Measurements from ENCODE around the gene SLC12A8. TPM values are rescaled to one million over a fixed set of nuclear protein-coding genes. Genes with fewer than 3 reads are reported as not detected.
"Not testable (repeated sequence)": the region's sequence is repeated elsewhere in the genome, so short reads cannot be mapped to it uniquely, and the experiment has no call there.

Gene SLC12A8
- total RNA-seq, 1 experiment from 2014 or later, result 248 TPM

DNA sequence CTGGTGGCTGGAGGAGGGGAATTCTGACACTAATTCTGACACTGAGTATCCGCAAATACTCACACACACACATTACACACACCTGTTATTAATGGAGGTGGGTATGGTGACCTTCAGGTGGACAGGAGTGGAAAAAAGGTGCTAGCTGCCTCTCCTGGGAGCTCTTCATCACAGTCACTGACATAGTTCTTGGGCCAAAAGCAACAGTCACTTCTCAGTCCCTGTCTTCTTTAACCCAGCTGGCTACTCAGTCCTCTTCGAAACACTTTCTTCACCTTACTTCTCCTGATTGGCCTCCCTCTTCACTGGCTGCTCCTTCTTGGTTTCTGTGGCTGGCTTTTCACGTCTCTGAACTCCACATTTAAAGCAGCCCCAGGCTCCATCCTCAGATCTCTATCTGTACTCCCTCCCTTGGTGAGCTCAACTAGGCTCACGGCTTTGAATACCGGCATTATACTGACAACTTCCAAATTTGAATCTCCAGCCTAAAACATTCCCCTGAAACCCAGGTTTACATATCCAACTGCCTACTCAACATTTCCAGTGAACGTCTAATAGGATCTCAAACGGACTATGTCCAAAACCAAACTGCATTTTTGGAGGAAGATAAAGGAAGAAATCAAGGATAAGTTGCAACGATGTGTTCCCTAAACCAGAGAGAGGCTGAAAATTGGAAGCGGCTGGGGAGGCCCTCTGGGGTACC is 103.6 kb downstream of the SLC12A8 start:
- in situ Hi-C loops (cut with HindIII; ENCODE audit: low pct_unique_long_range_greater_than_20kb, low sequenced_read_pairs), result no loop called here
- peak; percentile 39 for DNase-seq (ENCODE audit: low read depth)

DNA sequence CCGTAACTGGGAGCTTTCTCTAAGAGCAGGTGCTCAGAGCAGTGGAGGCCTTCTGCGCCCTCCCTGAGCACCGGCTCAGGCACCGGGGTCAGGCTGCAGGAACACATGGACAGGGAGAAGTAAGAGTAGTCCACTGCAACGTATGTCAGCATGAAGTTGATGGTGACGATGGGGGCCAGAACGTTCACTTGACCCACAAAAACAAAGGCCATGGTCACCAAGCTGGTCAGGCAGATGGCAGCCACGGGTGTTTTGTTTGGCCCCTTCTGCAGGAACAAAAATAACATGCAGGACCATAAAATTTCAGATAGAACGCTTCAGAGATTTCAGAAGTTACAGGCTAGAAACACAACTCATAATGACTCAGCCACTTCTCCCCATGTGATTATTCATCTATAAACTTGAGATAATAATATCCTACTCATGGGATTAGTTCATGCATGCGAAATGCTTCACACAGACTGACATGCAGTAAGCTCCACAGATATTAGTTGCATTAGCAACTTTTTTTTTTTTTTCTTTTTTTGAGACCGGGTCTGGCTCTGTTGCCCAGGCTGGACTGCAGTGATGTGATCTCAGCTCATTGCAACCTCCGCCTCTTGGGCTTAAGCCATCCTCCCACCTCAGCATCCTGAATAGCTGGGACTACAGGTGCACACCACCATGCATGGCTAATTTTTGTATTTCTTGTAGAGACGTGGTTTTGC is 104.5 kb downstream of the SLC12A8 start:
- in situ Hi-C loops (cut with HindIII; ENCODE audit: low pct_unique_long_range_greater_than_20kb, low sequenced_read_pairs), result no loop called here
- peak; percentile 96 for DNase-seq (ENCODE audit: low read depth)

DNA sequence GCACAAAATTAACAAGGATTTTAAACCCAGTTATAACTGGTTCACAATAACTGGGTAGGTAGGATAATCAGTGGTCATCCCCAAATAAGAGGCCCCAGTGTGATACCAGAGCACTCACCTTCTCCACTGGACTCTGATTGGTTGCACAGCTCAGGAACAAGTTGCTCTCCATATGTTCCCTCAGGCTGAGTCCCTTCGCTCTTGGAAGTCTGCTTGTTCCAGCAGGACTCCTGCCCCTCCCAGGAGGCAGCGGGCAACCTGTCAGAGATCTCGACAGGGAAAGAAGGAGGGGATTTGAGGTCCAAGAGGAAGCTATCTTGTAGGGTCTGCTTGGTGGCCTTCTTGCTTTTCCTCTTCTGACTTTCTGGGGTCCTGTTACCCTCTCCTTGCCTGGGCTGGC is 105.2 kb downstream of the SLC12A8 start:
- in situ Hi-C loops (cut with HindIII; ENCODE audit: low pct_unique_long_range_greater_than_20kb, low sequenced_read_pairs), result no loop called here
- no peak for DNase-seq (ENCODE audit: low read depth)

DNA sequence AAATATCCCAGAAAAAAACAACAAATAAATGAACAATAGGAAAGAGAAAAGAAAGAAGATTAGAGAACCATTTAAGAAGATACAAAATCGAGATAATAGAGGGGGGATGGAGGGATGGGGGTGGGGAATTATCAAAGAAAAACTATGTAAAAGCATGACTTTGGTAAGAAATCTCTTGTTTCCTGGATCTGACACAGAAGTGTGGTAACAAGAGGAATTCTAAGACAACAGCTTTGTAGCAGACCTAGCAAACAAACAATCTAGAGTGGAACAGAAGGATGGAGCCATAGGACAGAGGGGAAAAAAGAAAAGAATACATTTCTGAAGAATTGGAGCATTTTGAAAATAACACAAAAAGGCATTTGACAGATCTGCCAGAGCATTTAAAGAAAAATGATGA is 107.4 kb downstream of the SLC12A8 start:
- no peak for DNase-seq (ENCODE audit: low read depth)
- in situ Hi-C loops (cut with HindIII; ENCODE audit: low pct_unique_long_range_greater_than_20kb, low sequenced_read_pairs), result no loop called here

DNA sequence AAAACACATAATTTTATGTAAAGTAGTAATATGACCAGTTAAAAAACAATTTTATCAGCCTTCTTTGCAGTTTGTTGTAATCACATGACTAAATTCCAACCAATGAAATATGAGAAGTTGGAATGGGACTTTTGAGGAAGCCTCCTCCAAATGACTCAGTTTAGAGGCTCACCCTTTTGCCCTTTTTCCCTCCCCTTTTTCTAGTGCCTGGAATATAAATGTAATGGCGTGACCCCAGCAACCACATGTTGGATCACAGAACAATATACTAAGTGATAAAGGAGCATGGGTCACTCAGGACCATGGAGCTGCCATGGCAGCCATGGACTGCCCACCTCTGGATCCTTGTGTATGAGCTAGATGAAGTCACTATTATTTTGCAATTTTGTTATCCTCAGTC is 107.9 kb downstream of the SLC12A8 start:
- DNase-seq (ENCODE audit: low read depth), result peak; percentile 51
- in situ Hi-C loops (cut with HindIII; ENCODE audit: low pct_unique_long_range_greater_than_20kb, low sequenced_read_pairs), result no loop called here

DNA sequence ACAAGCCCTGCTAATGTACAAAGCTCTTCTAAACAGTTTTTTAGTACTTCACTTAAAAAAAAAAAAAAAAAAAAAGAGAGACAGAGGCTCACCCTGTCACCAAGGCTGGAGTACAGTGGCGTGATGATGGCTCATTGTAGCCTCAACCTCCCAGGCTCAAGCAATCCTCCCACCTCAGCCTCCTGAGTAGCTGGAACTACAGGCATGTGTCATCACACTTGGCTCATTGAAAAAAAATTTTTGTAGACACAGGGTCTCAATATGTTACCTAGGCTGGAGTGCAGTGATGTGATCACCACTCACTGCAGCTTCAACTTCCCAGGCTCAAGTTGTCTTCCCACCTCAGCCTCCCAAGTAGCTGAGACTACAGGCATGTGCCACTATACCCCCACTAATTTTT is 109.1 kb downstream of the SLC12A8 start:
- in situ Hi-C loops (cut with HindIII; ENCODE audit: low pct_unique_long_range_greater_than_20kb, low sequenced_read_pairs), result no loop called here
- DNase-seq (ENCODE audit: low read depth), result no peak

DNA sequence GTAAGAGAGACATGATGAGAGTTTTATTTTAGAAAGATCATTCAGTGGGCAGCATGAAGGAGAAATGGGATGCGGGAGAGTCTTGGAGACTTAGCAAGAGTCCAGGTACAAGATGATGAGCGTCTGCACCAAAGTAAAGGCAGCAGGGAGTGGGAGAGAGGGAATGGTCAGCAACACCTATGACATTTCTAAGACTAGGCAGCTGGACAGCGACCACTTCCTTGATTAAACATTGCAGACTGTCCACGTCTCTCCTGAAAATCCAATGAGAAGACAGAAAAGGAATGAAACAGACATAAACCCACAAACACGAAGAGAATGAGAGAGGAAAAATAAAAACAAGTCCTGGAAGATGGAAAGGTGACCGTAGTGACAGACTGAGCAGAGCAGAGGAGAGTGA is 110.1 kb downstream of the SLC12A8 start:
- DNase-seq (ENCODE audit: low read depth), result no peak
- in situ Hi-C loops (cut with HindIII; ENCODE audit: low pct_unique_long_range_greater_than_20kb, low sequenced_read_pairs), result no loop called here

DNA sequence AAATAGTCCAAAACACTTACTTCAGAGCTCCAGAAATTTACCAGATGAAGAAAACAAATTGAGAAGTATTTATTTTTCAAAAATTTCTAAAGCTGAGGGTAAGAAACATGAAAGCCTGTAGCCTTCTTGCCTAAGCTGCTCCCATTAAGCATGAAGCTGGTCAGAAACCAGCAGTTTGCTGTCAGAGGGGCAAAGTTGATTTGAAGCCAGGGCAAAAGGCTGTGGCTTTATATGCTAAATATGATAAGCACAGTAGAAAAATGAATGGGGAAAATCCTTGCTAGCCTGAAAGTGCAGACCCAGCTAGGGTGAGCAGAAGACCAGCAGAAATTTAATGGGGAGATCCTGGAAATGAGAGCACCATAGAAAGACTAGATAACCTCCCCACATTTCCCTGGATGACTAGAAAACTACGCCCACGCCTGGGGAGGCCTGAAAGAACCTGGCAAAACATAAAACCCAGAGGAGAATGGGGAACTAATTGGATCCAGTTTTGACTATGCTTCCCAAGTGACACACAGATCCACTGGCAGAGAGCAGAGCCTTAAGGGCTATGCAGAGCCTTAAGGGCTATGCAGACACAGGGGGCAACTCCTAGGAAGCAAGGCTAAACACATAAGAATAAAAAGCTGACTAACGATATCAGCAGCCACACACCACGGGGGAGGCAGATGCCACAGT is 113.8 kb downstream of the SLC12A8 start:
- in situ Hi-C loops (cut with HindIII; ENCODE audit: low pct_unique_long_range_greater_than_20kb, low sequenced_read_pairs), result no loop called here
- DNase-seq (ENCODE audit: low read depth), result no peak

DNA sequence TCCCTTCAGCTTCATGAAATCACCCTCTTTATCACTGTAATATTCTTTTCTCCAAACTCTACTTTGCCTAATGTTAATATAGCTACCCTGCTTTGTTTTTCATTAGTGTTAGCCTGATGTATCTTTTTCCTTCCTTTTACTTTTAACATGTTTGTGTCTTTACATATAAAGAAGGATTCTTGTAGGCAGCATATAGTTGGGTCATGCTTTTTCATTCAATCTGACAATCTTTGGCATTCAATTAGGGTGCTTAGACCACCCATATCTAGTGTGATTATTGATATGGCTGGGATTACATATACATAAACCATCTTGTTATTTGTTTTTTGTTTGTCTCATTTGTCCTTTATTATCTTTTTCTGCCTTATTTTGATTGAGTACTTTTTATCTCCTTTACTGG is 121.9 kb downstream of the SLC12A8 start:
- in situ Hi-C loops (cut with HindIII; ENCODE audit: low pct_unique_long_range_greater_than_20kb, low sequenced_read_pairs), result no loop called here
- no peak for DNase-seq (ENCODE audit: low read depth)

DNA sequence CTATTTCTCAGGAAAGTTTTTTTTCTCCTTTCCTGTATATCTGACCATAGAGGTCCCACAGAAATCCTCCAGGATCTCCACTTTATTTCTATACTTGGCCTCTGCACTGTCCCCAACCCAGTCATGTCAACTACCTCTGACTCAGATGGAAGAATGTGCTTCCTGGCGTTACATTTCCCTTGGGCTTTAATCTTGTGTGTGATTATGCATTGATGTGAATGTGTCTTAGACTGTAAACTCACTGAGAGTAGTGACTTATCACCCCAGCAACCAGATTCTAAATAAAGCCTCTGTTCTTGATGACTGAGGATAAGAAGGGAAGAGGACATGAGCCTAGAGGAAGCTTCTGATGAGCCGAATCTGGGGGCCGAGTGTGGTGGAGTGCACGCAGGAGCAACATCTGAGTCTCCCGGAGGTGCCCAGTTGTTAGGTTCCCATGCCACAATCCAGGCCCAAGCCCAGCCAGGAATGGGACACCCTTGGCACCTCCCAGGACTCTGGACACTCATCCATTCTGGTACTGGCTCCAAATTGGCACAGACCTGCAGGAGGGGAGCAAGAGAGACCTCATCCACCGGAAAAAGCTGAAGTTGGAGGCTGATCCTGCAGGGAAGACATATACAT is 124.7 kb downstream of the SLC12A8 start:
- in situ Hi-C loops (cut with HindIII; ENCODE audit: low pct_unique_long_range_greater_than_20kb, low sequenced_read_pairs), result no loop called here
- no peak for DNase-seq (ENCODE audit: low read depth)

DNA sequence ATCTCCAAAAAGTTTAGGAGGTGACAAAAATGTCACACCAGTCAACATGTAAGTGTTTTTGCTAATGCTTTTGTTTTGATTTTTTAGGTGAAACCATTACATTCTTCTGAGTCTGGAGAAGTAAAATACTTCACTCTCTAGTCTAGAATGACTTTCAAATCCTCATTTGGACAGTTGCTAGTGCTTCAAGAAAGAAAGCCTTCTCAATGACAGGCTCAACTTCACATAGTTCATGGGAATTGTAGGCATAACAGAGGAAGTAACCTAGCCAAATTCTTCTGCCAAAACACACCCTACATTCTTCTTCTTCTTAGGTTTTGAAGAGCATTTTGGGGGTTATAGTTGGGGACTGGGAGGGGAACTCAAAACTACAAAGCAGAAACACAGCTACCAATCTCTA is 127.4 kb downstream of the SLC12A8 start:
- in situ Hi-C loops (cut with HindIII; ENCODE audit: low pct_unique_long_range_greater_than_20kb, low sequenced_read_pairs), result no loop called here
- no peak for DNase-seq (ENCODE audit: low read depth)

DNA sequence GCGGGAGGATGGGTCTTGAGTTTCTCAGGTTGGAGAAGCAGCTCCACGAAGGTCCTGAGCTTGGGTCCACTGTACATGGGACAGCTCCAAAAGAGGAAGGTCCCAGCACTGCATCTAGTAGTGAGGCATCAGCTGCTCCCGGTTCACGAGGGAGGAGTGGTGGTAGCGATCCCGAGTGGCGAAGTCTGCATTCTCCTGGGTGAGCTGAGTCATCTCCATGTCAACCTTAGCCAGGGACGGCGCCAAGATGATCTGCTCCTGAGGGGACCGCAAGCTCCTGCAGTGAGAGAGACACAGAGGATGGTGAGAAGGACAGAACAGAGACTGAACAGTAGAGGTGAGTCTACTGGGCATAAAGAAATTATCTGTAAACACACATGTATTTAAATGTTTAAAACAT is 128.8 kb downstream of the SLC12A8 start:
- in situ Hi-C loops (cut with HindIII; ENCODE audit: low pct_unique_long_range_greater_than_20kb, low sequenced_read_pairs), result no loop called here
- no peak for DNase-seq (ENCODE audit: low read depth)

DNA sequence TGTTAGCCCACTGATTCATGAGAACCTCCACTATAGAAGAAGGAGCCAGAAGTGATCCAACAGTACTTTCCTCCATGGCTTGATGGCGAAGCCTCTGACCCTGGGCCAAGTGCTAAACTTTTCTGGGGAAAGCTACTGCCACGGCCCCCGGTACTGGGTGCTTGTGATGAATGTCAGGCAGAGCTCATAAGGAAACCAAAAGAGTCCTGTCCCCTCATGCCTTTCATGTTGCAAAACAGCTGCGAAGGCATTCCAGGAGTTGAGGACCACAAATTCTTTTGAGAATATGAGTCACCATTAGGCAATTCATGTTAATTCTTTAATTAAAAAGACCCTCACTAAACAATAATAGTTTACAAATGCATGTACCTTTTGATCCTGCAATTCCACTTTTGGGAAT is 130.2 kb downstream of the SLC12A8 start:
- DNase-seq (ENCODE audit: low read depth); in situ Hi-C loops (cut with HindIII; ENCODE audit: low pct_unique_long_range_greater_than_20kb, low sequenced_read_pairs): not testable (repeated sequence)

DNA sequence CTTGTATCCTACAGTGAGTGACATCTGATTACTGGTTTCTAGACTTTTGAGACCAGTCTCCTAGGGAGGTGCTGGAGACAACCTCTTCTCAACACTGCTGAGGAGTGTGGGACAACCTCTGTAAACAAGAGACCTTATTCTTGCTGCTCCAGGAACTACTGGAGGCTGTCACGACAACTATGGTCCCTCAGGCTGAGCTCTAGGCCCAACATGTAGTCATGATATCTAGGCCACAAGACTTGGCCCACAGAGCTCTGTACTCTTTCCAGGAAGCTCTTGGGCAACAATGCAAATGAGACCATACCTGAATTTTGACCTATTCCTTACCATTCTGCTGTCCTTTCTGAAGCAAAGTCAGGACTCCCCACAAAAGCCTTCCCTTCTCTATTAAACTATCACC is 132.5 kb downstream of the SLC12A8 start:
- no peak for DNase-seq (ENCODE audit: low read depth)
- in situ Hi-C loops (cut with HindIII; ENCODE audit: low pct_unique_long_range_greater_than_20kb, low sequenced_read_pairs), result no loop called here

DNA sequence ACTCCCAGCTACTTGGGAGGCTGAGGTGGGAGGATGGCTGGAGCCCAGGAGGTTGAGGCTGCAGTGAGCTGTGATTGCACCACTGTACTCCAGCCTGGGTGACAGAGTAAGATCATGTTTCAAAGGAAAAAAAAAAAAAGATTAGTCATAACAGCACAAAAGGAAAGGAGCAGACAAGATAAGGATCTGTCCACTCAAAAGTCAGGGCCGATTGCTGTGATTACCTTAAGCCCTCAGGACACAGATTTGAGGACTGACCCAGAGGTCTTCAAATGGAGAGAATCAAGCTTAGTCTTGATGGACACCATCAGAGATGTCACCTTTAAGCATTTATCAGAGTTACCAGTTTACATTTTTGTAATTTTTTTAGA is 132.9 kb downstream of the SLC12A8 start:
- in situ Hi-C loops (cut with HindIII; ENCODE audit: low pct_unique_long_range_greater_than_20kb, low sequenced_read_pairs), result no loop called here
- DNase-seq (ENCODE audit: low read depth), result peak; percentile 49

DNA sequence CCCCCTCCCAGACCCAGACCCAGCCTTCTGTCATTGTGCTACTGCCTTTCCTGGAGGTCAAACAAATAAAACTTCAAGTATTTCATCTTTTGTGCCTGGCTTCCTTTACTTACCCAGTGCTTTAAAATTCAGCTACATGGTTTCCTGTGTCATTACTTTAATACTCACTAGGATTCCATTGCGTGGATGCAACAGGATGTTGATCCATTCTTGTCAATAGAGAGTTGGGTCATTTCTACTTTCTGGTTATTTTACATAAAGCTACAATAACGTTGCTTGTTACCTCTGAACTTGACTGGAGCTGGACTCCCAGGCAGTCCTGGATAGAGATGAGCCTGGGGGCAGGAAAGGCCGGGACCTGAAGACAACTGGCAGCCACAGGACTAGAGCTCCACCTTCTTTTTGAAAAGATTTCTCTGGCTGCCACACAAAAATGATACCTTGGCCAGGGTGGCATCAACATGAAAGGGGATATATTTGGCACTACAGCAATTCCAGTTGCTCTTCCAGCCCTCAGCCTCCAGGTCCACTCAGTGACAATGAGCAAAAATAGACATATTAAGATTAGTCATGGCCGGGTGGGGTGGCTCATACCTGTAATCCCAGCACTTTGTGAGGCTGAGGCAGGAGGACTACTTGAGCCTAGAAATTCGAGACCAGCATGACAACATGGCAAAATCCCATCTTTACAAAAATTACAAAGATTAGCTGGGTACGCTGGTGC is 133.4 kb downstream of the SLC12A8 start:
- no peak for DNase-seq (ENCODE audit: low read depth)
- in situ Hi-C loops (cut with HindIII; ENCODE audit: low pct_unique_long_range_greater_than_20kb, low sequenced_read_pairs), result no loop called here

DNA sequence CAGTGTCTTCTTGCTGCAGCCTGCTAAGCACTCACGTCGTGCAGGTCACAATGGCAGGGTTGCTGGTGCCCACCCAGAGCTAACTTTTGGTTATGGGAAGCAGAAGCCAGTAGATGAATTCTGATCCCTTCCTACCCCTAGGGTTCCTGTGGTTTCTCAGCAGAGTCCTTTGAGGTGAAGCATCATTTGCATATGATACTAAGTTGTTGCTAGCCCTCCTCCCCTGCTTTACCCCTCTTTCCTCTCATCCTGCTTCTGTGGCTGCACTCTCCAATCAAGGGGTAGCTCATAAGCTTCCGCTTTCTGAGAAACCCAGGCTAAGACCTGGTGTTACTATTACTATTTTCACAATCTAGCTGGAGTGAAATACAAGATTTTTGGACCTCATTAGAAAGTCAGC is 134.7 kb downstream of the SLC12A8 start:
- in situ Hi-C loops (cut with HindIII; ENCODE audit: low pct_unique_long_range_greater_than_20kb, low sequenced_read_pairs), result no loop called here
- DNase-seq (ENCODE audit: low read depth), result no peak

DNA sequence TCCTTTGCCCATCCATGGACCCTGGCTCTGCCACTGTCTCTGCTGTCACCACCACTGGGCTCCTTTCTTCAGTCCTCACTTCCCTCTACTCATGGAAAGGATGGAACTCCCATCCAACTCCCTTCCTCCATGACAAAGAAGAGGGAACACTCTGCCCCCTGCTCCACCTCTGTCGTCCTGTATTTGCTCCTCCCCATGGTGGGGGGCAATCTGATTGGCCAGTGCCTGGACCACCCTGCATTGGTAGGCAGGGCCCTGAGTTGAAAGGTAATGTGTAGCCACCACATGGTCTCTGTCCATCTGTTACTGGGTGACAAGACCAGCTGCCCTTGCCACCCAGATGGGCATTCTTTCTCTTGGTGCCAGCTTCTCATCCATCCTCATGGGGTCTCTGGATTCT is 136.1 kb downstream of the SLC12A8 start:
- in situ Hi-C loops (cut with HindIII; ENCODE audit: low pct_unique_long_range_greater_than_20kb, low sequenced_read_pairs), result no loop called here

DNA sequence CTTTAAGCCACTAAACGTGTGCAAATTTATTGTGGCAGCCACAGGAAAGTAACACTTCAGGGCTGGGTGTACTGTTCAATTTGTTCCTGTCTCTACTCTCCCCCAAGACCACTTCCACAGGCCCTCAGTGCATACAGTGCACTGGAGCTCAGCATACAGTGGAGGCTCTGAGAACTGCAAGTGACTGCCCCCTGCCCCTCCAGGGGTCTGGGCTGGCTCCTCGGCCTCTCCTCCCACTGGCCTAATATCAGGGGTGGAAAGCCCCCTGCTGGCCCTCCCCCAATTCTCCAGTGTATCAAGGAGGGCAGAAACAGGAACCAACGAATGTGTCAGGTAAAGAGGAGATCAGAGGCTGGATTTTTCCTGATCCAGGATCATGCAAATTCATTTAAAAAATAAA is 136.8 kb downstream of the SLC12A8 start:
- in situ Hi-C loops (cut with HindIII; ENCODE audit: low pct_unique_long_range_greater_than_20kb, low sequenced_read_pairs), result no loop called here

More for the DNA sequence above, 136.1 kb downstream of the SLC12A8 start:
- peak; percentile 46 for DNase-seq (ENCODE audit: low read depth)

More for the DNA sequence above, 136.8 kb downstream of the SLC12A8 start:
- DNase-seq (ENCODE audit: low read depth), result no peak

Measured in Caki2 (cell line).